Smooth muscle cell (in vitro differentiated cells): Measurements from ENCODE around the gene AP5B1. TPM values are rescaled to one million over a fixed set of nuclear protein-coding genes. Genes with fewer than 3 reads are reported as not detected.

Experiments
- DNase-seq: peaks from one replicate; lab custom pipeline; 2025; ENCODE audit not compliant: unreplicated experiment; lab: John Stamatoyannopoulos, UW
- H2AFZ ChIP-seq: fragments of 200-600 bp; sonication (generic); 2 replicates; pipeline ENCODE4 v1.6.0; 2016; ENCODE audit warnings: antibody characterized with exemption, low read depth, mild to moderate bottlenecking
- H3F3A ChIP-seq: fragments of 200-600 bp; sonication (generic); 2 replicates; pipeline ENCODE4 v1.6.0; 2017; ENCODE audit warnings: antibody characterized with exemption, low read depth
- H3K27ac ChIP-seq: fragments of 200-600 bp; sonication (generic); 2 replicates; pipeline ENCODE4 v1.5.1; 2016; ENCODE audit warnings: low read depth, mild to moderate bottlenecking
- H3K27me3 ChIP-seq: fragments of 200-600 bp; sonication (generic); 2 replicates; pipeline ENCODE4 v1.6.1; 2016; ENCODE audit warnings: low read depth, mild to moderate bottlenecking
- H3K36me3 ChIP-seq: fragments of 200-600 bp; sonication (generic); 2 replicates; pipeline ENCODE4 v1.5.1; 2016; ENCODE audit warnings: low read depth
- H3K4me1 ChIP-seq: fragments of 200-600 bp; sonication (generic); 2 replicates; pipeline ENCODE4 v1.5.1; 2016; ENCODE audit warnings: low read depth
- H3K4me2 ChIP-seq: fragments of 200-600 bp; sonication (generic); 2 replicates; pipeline ENCODE4 v1.6.0; 2016; ENCODE audit warnings: mild to moderate bottlenecking
- H3K4me3 ChIP-seq: fragments of 200-600 bp; sonication (generic); 2 replicates; pipeline ENCODE4 v1.5.1; 2016; ENCODE audit warnings: mild to moderate bottlenecking
- H3K79me2 ChIP-seq: fragments of 200-600 bp; sonication (generic); 2 replicates; pipeline ENCODE4 v1.6.0; 2016; ENCODE audit warnings: low read depth, mild to moderate bottlenecking
- H3K9ac ChIP-seq: fragments of 200-600 bp; sonication (generic); 2 replicates; pipeline ENCODE4 v1.6.0; 2016; ENCODE audit warnings: low read depth
- H3K9me3 ChIP-seq: fragments of 200-600 bp; sonication (generic); replicated peaks from 2 replicates; pipeline ENCODE4 v1.5.1; 2016; ENCODE audit warnings: low read depth
- H4K20me1 ChIP-seq: fragments of 200-600 bp; sonication (generic); 2 replicates; pipeline ENCODE4 v1.6.0; 2016; ENCODE audit warnings: low read depth
- CTCF ChIP-seq: fragments of 200-600 bp; sonication (generic); IDR thresholded peaks from 2 replicates; pipeline ENCODE4 v1.5.1; 2017; ENCODE audit warnings: borderline replicate concordance, mild to moderate bottlenecking, antibody characterized with exemption; ENCODE audit not compliant: insufficient read depth, poor library complexity, severe bottlenecking
- WGBS: methylation state at CpG from one replicate; pipeline ENCODE4 v1.1.7; 2016; ENCODE audit warnings: low lambda C conversion rate; 5-methylcytosine and 5-hydroxymethylcytosine counted together
- polyA plus RNA-seq: library from polyadenylated mRNA; unstranded; fragments of >200 nt; fragmentation: Nextera tagmentation; extraction: Ambion mirVana; gene quantifications from 2 replicates; pipeline ENCODE4 v1.2.1, GENCODE V29; 2016
- total RNA-seq: library from RNA; depleted of rRNA; stranded (reverse); fragments of >200 nt; gene quantifications from 2 replicates; pipeline ENCODE4 v1.2.3, GENCODE V29; 2014

AP5B1 gene
- total and polyA plus RNA-seq, 2 experiments from 2014 or later: 6.2 to 7.7 TPM

DNA sequence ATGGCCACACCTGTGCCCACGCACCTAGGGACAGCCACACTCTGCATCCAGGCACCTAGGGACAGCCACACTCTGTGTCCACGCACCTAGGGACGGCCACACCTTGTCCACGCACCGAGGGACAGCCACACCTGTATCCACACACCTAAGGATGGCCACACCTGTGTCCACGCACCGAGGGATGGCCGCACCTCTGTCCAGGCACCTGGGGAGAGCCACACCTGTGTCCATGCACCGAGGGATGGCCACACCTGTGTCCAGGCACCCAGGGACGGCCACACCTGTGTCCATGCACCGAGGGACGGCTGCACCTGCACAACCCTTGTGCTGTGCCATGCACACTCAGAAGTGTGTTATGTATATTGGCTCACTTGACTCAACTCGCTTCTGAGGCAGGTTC lies 16.9 kb upstream of the AP5B1 start:
- no peak for TF ChIP-seq CTCF
- Histone ChIP-seq H3F3A (no peaks in the 10 kb centered on the region), H3K27me3 (no peaks in the 10 kb centered on the region), H3K79me2 (no peaks in the 10 kb centered on the region), H3K36me3 (no peaks in the 10 kb centered on the region), H4K20me1 (peaks cover 3% of the 10 kb centered on the region), H3K9ac (no peak overlapping the region), H3K27ac (no peak overlapping the region), H2AFZ (no peak overlapping the region), H3K9me3 (no peaks in the 10 kb centered on the region), H3K4me1 (peaks cover 10% of the 10 kb centered on the region), H3K4me2 (peak overlapping the region; percentile 36), H3K4me3 (no peak overlapping the region)
- DNase-seq: no peak
- WGBS: 95% methylated on average over 13 of the region's 13 CpGs

DNA sequence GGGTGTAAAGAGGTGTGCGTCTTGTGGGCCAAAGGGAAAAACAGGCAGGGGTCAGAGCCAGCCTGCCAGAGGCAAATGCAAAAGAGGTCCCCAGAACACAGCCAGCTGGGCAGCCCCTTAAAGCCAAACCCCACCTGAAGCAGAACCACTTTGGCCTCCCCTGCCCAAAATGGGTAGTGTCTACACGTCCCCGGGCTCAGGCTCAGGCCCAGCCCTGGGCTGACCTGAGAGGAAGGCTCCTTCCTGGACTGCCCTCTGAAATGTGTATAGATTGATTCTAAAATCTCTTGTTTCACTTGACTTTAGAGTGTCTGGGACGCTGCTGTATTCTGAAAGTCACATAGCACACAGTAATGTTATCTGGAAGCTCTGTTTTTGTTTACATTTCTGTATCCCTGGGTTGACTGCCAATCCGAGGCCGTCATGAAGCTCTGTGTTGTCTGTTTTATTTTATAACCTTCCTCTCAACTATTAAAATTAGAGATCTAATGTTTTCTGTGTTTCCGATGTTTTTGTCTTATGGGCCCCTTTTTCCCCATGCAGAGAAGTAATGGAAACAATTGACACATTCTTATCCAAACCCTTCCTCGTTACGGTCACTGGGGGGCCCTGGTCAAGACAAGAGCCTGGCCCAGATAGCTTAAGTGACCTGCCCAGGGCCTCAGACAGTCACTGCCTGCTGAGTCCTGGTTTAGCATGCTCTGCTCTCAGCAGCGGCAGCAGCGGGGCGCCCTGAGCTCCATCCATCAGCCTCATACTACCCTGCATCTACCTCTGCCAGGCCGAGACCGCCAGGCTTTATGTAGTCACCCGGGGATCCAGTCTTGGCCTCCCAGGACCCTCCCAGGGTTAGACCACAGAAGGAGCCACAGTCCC lies 16.2 kb upstream of the AP5B1 start:
- peaks cover 10% of the 10 kb centered on the region for H3K4me1 ChIP-seq
- H3K9ac ChIP-seq: no peak overlapping the region
- no peaks in the 10 kb centered on the region for H3F3A ChIP-seq
- peaks cover 3% of the 10 kb centered on the region for H4K20me1 ChIP-seq
- no peaks in the 10 kb centered on the region for H3K27me3 ChIP-seq
- peak overlapping the region; percentile 36 for H3K4me2 ChIP-seq
- DNase-seq: no peak
- no peaks in the 10 kb centered on the region for H3K9me3 ChIP-seq
- H3K27ac ChIP-seq: peak overlapping the region; percentile 33
- H3K4me3 ChIP-seq: no peak overlapping the region
- H3K79me2 ChIP-seq: no peaks in the 10 kb centered on the region
- H2AFZ ChIP-seq: peak overlapping the region; percentile 18
- no peaks in the 10 kb centered on the region for H3K36me3 ChIP-seq
- WGBS: 55% methylated on average over 15 of the region's 15 CpGs
- TF ChIP-seq CTCF: no peak

GRCh38 chr11:65794570-65795510 lies 14.1 kb upstream of the AP5B1 start:
- Histone ChIP-seq H3K27me3 (no peaks in the 10 kb centered on the region), H3F3A (no peaks in the 10 kb centered on the region), H4K20me1 (peaks cover 3% of the 10 kb centered on the region), H3K27ac (no peak overlapping the region), H2AFZ (no peak overlapping the region), H3K9me3 (no peaks in the 10 kb centered on the region), H3K9ac (no peak overlapping the region), H3K4me3 (no peak overlapping the region), H3K4me2 (no peak overlapping the region), H3K4me1 (peaks cover 10% of the 10 kb centered on the region), H3K79me2 (no peaks in the 10 kb centered on the region), H3K36me3 (no peaks in the 10 kb centered on the region)
- DNase-seq: no peak
- TF ChIP-seq CTCF: no peak
- 96% methylated on average over 42 of the region's 42 CpGs for WGBS
